Breast epithelium (tissue), 3 donors: ENCODE data around the gene VPS45.

Source experiments
- CTCF ChIP-seq, 3 donors: fragments of 450-650 bp; IDR thresholded peaks; one replicate each; pipeline ENCODE4 v1.5.1; 2016 to 2017; ENCODE audit warnings: antibody characterized with exemption in 3 of 3, mild to moderate bottlenecking in 3 of 3, moderate library complexity in 3 of 3
- POLR2A ChIP-seq: fragments of 450-650 bp; IDR thresholded peaks from one replicate; pipeline ENCODE4 v1.6.1; 2016; ENCODE audit warnings: antibody characterized with exemption, mild to moderate bottlenecking, moderate library complexity

GRCh38 chr1:150093805-150094204 lies 26.2 kb downstream of the VPS45 start:
- no peak for TF ChIP-seq CTCF (IDR thresholded peaks at IDR 0.05)
- no peak for TF ChIP-seq POLR2A
